Heart right ventricle (tissue), 16 donors: Measurements from ENCODE around the gene CAMK1D. TPM values are rescaled to one million over a fixed set of nuclear protein-coding genes. Genes with fewer than 3 reads are reported as not detected.

Source experiments
- ATAC-seq, 8 donors: fragments of 200-7000 bp; cut with Tn5 transposase; one replicate each; pipeline ENCODE4 v1.9.1; 2020; ENCODE audit warnings: mild to moderate bottlenecking in 8 of 8, moderate library complexity in 8 of 8, moderate number of reproducible peaks in 1 of 8
- DNase-seq, 2 donors: peaks; one replicate each; pipeline ENCODE4 v3.0.0-alpha.2; 2020
- H3K27ac ChIP-seq, 10 donors: fragments of 200-600 bp; sonication (generic) in 2 of 10; one replicate each; pipeline versions ENCODE4 v1.5.0 to v1.8.0; 2020 to 2022; ENCODE audit warnings: mild to moderate bottlenecking in 3 of 10
- H3K27me3 ChIP-seq, 7 donors: fragments of 200-600 bp; one replicate each; pipeline ENCODE4 v1.8.0; 2021 to 2022; ENCODE audit warnings: mild to moderate bottlenecking in 2 of 7
- H3K36me3 ChIP-seq, 9 donors: fragments of 200-600 bp; sonication (generic) in 1 of 9; one replicate each; pipeline versions ENCODE4 v1.5.0 to v1.8.0; 2020 to 2022; ENCODE audit warnings: mild to moderate bottlenecking in 2 of 9
- H3K4me1 ChIP-seq, 9 donors: fragments of 200-600 bp; sonication (generic) in 1 of 9; one replicate each; pipeline versions ENCODE4 v1.5.0 to v1.8.0; 2020 to 2022; ENCODE audit warnings: mild to moderate bottlenecking in 4 of 9
- H3K4me3 ChIP-seq, 10 donors: fragments of 200-600 bp; sonication (generic) in 2 of 10; one replicate each; pipeline versions ENCODE4 v1.5.0 to v1.8.0; 2020 to 2022; ENCODE audit warnings: mild to moderate bottlenecking in 7 of 10, moderate library complexity in 2 of 10
- H3K9me3 ChIP-seq, 11 donors: fragments of 200-600 bp in 10 of 11; sonication (generic) in 2 of 11; one replicate each; pipeline versions ENCODE4 v1.5.0 to v1.8.0; 2013 to 2022; ENCODE audit warnings: mild to moderate bottlenecking in 2 of 11, control low read depth in 1 of 11, moderate library complexity in 1 of 11
- WGBS, 2 donors: extraction: QIAGEN DNeasy Blood & Tissue Kit; methylation state at CpG; one replicate each; pipeline ENCODE4 v1.1.7; 2013; ENCODE audit warnings: inconsistent platforms in 1 of 2; 5-methylcytosine and 5-hydroxymethylcytosine counted together
- intact Hi-C, 10 donors: fragments of 100-400 bp; cut with DNase I; formaldehyde crosslinking; loops; one replicate each; pipeline versions ENCODE4 v1.11.1 to v1.14.2; 2022
- polyA plus RNA-seq, 2 donors: library from polyadenylated mRNA; stranded (reverse); fragments of 200-250 nt; gene quantifications; one replicate each; pipeline ENCODE4 v1.2.3, GENCODE V29; 2013
- total RNA-seq, 10 donors: library from RNA; stranded (reverse); fragmentation: NEBNext Ultra II Directional in 3 of 10; extraction: Animal tissue kit (Norgen Biotek cat#: 25700) in 3 of 10; gene quantifications; one replicate each; pipeline versions ENCODE4 v1.2.1 to v1.2.4, GENCODE V29; 2021 to 2023
- TF ChIP-seq, protein P1 (sequence below), 9 donors: fragments of 200-600 bp; sonication (generic) in 2 of 9; IDR thresholded peaks; one replicate each; pipeline versions ENCODE4 v1.5.0 to v1.8.0; 2021 to 2022; ENCODE audit warnings: antibody characterized with exemption in 9 of 9, mild to moderate bottlenecking in 5 of 9, moderate library complexity in 1 of 9
- donor health status: Arrhythmogenic right ventricular cardiomyopathy.
- donor health status: ischemic (EF 13 %, LVEDD 7.1; RV severe dilation, severe dysfunction).
- donor health status: healthy with polysubstance abuse.
- donor health status: DM: no; HTN: yes; CAD: no.
- donor health status: DM: no; HTN: no; CAD: no.
- donor health status: ischemic (EF 25% LVEDD 6.9; RV normal size, moderate dysfunction).
- donor health status: ischemic (EF 25% LVEDD 5.7; RV mildly dilated, moderate dysfunction).
- donor health status: healthy.
- donor health status: DM: yes; HTN: yes; CAD: no.
- donor health status: Ischemic cardiomyopathy.
- donor health status: ischemic (EF 35%, LVEDD 5.7; RV mildly dilated, moderate dysfunction).
- donor health status: nonischemic (EF 11% LVEDD 7.7; RV severe dilation, severe dysfunction).
- donor health status: DM: yes; HTN: yes; CAD: no.
- donor health status: PGD.
- donor health status: ischemic (EF 29% LVEDD 5.4; RV normal size, mild dysfunction).
- donor health status: nonischemic (EF 23%, LVEDD 6.1; RV moderate dilation, normal function).

Gene CAMK1D
- total and polyA plus RNA-seq, 12 donors, result 1.3 to 17.7 (median 2.6) TPM

DNA sequence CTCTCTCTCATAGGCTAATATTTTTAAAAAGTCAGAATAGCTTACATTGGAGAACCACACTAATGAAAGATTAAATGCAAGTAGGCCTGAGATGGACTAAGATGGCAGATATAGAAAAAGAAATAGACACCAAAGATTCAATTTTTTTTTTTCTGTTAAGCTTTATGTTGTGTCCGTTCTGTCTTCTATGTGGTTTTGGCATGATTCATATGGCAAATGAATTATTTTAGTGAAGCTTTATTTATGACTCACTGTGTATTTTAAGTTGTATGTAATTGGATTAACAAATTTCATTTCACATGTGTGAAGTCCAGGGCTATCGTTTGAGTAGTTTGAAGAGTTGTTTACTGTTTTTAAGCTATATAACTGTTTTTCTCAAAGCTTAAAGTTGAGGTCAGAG is 214.8 kb downstream of the CAMK1D start:
- WGBS, 2 donors, result 86 to 89% methylated on average over 2 of the region's 2 CpGs
- TF ChIP-seq, protein P1, sequence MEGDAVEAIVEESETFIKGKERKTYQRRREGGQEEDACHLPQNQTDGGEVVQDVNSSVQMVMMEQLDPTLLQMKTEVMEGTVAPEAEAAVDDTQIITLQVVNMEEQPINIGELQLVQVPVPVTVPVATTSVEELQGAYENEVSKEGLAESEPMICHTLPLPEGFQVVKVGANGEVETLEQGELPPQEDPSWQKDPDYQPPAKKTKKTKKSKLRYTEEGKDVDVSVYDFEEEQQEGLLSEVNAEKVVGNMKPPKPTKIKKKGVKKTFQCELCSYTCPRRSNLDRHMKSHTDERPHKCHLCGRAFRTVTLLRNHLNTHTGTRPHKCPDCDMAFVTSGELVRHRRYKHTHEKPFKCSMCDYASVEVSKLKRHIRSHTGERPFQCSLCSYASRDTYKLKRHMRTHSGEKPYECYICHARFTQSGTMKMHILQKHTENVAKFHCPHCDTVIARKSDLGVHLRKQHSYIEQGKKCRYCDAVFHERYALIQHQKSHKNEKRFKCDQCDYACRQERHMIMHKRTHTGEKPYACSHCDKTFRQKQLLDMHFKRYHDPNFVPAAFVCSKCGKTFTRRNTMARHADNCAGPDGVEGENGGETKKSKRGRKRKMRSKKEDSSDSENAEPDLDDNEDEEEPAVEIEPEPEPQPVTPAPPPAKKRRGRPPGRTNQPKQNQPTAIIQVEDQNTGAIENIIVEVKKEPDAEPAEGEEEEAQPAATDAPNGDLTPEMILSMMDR (IDR thresholded peaks at IDR 0.05), result no peak
- intact Hi-C loops, result no loop called here
- DNase-seq (no peak), ATAC-seq (no peak)
- Histone ChIP-seq H3K27ac (no peak overlapping the region), H3K9me3 (peaks cover 0 to 5% (median 0%) of the 10 kb centered on the region in 11 donors), H3K4me3 (no peak overlapping the region), H3K4me1 (peaks cover 0 to 11% (median 0%) of the 10 kb centered on the region in 9 donors), H3K27me3 (no peaks in the 10 kb centered on the region), H3K36me3 (no peaks in the 10 kb centered on the region)

DNA sequence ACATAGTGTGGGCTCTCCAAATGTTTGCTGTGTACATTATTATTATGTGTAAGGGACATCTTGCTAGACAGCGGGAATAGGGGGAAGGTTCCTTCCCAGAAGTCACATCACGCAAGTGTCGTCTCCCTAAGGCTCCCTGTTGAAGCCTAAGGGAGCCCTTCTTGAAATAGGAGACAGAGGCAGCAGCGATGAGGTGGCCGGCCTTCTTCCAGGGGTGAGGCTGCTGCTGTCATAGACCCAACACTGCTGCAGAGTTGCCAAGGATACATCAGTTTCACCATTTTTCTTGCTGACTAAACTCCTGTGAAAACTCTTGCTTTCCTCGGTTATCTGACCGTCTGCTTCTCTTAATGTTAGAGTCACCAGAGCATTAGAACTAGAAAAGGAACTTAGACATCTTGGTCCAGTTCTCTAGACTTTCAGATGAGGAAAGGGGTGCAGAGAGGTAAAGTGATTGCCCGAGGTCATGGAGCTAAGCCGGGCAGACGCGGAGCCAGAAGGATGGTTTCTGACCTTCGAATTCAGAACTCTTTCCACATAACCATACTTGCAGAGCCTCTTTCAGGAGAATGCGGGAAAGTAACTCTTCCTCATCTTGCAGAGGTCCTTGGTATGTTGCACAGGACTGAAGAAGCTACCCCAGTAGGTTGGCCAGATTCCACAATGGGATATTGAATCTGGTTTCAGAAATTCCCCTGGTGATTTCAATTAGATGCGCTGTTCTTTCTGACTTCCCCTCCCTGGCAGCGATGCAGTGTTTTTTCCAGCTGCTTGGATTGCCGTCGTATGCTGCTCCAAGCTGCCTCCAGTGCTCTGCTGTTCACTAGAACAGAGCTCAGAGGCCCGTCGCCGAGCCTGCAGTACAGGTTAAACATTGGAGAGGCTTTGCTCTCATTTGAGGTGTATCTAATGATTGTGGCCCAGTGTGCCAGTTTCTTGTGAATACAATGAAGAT is 217.1 kb downstream of the CAMK1D start:
- DNase-seq, result peak; percentile 9 to 20
- peaks cover 0 to 11% (median 0%) of the 10 kb centered on the region in 9 donors for H3K4me1 ChIP-seq
- WGBS, 2 donors, result 72 to 76% methylated on average over 20 of the region's 20 CpGs
- H3K27me3 ChIP-seq, result no peaks in the 10 kb centered on the region
- H3K4me3 ChIP-seq, result no peak overlapping the region
- no peaks in the 10 kb centered on the region for H3K36me3 ChIP-seq
- intact Hi-C loops, result no loop called here
- H3K27ac ChIP-seq, result peak overlapping the region in 3 of 10 donors; percentile 2 to 39 (median 20)
- TF ChIP-seq, protein P1 (IDR thresholded peaks at IDR 0.05), result no peak
- peaks cover 0 to 5% (median 0%) of the 10 kb centered on the region in 11 donors for H3K9me3 ChIP-seq
- peak in 6 of 8 donors; percentile 31 to 76 (median 57) for ATAC-seq

DNA sequence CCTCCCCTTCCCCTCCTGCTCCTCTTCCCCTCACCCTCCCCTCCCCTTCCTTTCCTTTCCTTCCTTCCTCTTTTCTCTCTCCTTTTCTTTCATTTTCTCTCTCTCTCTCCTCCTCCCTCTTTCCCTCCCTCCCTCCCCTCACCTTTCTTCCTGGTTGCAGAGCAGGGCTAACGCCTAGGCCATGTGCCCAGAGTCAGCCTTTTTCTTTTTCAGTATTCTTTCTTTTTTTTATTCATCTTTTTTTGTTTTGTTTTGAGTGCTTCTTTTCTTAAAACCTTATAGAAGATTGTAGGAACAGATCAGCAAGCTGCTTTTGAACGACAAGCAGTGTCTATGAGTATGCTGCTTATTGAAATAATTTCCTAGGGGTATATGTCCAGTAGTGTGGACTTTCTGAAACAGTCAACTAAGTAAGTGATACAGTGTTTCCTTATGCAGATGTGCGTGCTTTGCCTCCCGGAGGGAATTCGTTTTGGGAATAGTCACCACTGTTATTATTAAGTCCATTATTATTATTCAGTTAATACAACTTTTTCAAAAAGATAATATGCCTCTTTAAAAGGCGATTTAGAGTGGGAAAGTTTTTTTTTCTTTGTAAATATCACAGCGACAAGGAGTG is 219.2 kb downstream of the CAMK1D start:
- no peak for ATAC-seq
- H3K4me3 ChIP-seq, result no peak overlapping the region
- no peaks in the 10 kb centered on the region for H3K9me3 ChIP-seq
- DNase-seq, result no peak
- H3K36me3 ChIP-seq, result no peaks in the 10 kb centered on the region
- WGBS, 2 donors, result 67 to 79% methylated on average over 7 of the region's 7 CpGs
- no peaks in the 10 kb centered on the region for H3K27me3 ChIP-seq
- peaks cover 0 to 11% (median 0%) of the 10 kb centered on the region in 9 donors for H3K4me1 ChIP-seq
- H3K27ac ChIP-seq, result no peak overlapping the region
- intact Hi-C loops, result no loop called here
- TF ChIP-seq, protein P1 (IDR thresholded peaks at IDR 0.05), result no peak

DNA sequence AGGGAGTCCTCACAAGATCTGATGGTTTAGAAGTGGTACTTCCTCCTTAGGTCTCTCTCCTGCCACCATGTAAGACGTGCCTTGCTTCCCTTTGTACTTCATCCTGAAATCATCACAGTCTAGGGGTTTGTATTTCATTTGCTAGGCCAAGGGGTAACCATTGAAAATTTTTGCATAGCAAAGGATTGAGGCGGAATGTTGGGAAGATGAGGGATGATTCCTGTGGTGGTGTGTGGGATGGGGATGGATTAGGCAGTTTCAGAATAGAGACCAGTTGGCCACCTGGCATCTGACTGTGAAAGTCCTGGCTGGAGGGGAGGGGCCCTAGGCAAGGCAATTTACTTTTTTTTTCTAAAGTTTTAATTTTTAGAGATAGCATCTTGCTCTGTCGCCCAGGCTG is 222.9 kb downstream of the CAMK1D start:
- intact Hi-C loops, result no loop called here
- H3K4me1 ChIP-seq, result peaks cover 0 to 3% (median 0%) of the 10 kb centered on the region in 9 donors
- H3K27me3 ChIP-seq, result no peaks in the 10 kb centered on the region
- TF ChIP-seq, protein P1 (IDR thresholded peaks at IDR 0.05), result no peak
- peaks cover 0 to 12% (median 0%) of the 10 kb centered on the region in 11 donors for H3K9me3 ChIP-seq
- H3K36me3 ChIP-seq, result no peaks in the 10 kb centered on the region
- 89 to 93% methylated on average over 3 of the region's 3 CpGs for WGBS, 2 donors
- DNase-seq (no peak), ATAC-seq (no peak)
- no peak overlapping the region for H3K27ac ChIP-seq
- H3K4me3 ChIP-seq, result no peak overlapping the region
